ENCODE results near the gene UTY. TPM values are rescaled to one million over a fixed set of nuclear protein-coding genes. Genes with fewer than 3 reads are reported as not detected.

Gene UTY
- total RNA-seq, 3 donors from 2014 or later = 53.3 TPM; not detected in 2

DNA sequence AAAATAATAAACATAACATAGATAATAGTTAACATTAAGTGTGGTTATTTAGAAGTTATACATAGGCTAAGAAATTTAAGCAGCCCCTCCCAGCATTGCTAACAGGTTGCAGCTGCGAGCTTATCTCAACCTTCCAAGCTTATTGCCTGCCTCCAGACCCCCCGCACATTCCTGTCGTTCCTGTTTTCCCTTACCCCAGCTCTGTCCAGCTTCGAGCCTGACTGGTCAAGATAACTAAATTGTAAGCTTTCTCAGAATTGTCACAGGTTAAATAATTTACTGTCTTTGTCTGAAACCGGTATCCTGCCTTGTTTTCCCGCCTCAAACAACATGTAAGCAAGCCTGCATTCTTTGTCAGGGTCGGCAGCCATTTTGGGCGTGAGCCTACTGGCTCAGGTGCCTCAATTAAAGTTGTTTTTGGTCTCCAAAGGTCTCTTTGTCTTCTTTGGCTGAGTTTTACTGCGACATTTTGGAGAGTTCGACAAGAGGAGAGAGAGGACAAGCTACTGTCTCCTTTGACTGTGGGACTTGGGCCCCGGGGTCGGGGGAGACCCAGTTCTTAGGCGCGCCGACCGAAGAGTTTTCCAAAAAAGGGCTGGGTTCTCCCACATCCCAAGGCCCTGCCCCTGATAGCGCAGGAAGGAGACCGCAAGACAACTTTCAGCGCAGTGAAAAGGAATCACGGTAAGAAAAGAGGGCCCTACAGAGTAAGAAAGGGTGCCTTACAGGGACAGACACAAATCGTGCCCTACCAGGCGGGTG is 44.4 kb downstream of the UTY start:
- intact Hi-C loops (cut with DNase I; ENCODE audit: low total_unique reads) = no loop called here
- H3K4me1 ChIP-seq = no peaks in the 10 kb centered on the region
- H3K27me3 ChIP-seq = no peaks in the 10 kb centered on the region
- TF ChIP-seq POLR2A (IDR thresholded peaks at IDR 0.05) = no peak
- TF ChIP-seq, protein P1, sequence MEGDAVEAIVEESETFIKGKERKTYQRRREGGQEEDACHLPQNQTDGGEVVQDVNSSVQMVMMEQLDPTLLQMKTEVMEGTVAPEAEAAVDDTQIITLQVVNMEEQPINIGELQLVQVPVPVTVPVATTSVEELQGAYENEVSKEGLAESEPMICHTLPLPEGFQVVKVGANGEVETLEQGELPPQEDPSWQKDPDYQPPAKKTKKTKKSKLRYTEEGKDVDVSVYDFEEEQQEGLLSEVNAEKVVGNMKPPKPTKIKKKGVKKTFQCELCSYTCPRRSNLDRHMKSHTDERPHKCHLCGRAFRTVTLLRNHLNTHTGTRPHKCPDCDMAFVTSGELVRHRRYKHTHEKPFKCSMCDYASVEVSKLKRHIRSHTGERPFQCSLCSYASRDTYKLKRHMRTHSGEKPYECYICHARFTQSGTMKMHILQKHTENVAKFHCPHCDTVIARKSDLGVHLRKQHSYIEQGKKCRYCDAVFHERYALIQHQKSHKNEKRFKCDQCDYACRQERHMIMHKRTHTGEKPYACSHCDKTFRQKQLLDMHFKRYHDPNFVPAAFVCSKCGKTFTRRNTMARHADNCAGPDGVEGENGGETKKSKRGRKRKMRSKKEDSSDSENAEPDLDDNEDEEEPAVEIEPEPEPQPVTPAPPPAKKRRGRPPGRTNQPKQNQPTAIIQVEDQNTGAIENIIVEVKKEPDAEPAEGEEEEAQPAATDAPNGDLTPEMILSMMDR (IDR thresholded peaks at IDR 0.05) = no peak
- no peak for TF ChIP-seq POLR2AphosphoS5 (IDR thresholded peaks at IDR 0.05)
- no peak overlapping the region for H3K27ac ChIP-seq
- no peaks in the 10 kb centered on the region for H3K9me3 ChIP-seq
- DNase-seq (ENCODE audit: low spot score in 2 of 2) = no peak
- no peaks in the 10 kb centered on the region for H3K36me3 ChIP-seq
- no peak overlapping the region for H3K4me3 ChIP-seq

DNA sequence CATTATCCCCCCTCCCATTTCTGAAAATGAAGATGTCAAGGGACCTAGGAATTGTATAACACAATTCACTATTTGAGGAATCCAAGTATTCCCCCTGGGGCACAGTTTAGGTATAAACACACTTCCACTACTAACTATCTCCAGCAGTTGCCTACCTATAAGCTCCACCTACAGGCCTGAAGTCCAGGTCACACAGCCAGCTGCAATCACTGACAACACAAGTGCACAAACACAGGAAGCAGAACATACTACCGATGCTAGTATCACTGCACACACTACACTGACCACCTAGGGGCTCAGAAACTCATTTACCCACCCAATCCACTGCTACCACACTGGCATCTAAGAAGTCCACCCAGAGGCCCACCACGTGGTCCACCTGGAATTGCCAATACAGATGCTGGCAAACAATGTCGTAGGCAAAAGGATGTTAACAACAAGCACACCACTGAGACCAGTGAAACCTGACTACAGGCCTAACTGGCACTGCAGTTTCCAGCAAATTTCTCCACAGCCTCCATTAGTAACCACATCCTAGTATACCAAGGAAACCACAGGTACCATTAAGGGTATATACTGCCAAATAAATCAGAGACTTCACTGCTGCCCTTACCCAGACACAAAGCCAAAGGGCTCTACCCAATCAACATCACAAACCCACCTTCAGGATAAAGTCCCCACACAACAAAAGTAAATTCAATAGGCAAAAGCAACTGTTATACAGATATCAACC is 47.4 kb downstream of the UTY start:
- no peak overlapping the region for H3K4me3 ChIP-seq
- H3K27me3 ChIP-seq = no peaks in the 10 kb centered on the region
- H3K9me3 ChIP-seq = no peaks in the 10 kb centered on the region
- no peak overlapping the region for H3K27ac ChIP-seq
- H3K36me3 ChIP-seq = no peaks in the 10 kb centered on the region
- no peak for DNase-seq (ENCODE audit: low spot score in 2 of 2)
- H3K4me1 ChIP-seq = no peaks in the 10 kb centered on the region
- intact Hi-C loops (cut with DNase I; ENCODE audit: low total_unique reads) = no loop called here
- TF ChIP-seq POLR2AphosphoS5 (IDR thresholded peaks at IDR 0.05) (no peak), POLR2A (IDR thresholded peaks at IDR 0.05) (no peak)
- TF ChIP-seq, protein P1 (IDR thresholded peaks at IDR 0.05) = no peak

- H3K27ac ChIP-seq = no peak overlapping the region
- H3K4me3 ChIP-seq = no peak overlapping the region
- H3K4me1 ChIP-seq = no peaks in the 10 kb centered on the region
- TF ChIP-seq, protein P1 (IDR thresholded peaks at IDR 0.05) = no peak
- TF ChIP-seq POLR2A (IDR thresholded peaks at IDR 0.05) = no peak
- no peak for TF ChIP-seq POLR2AphosphoS5 (IDR thresholded peaks at IDR 0.05)
- DNase-seq (ENCODE audit: low spot score in 2 of 2) = no peak
- H3K36me3 ChIP-seq = no peaks in the 10 kb centered on the region
- no peaks in the 10 kb centered on the region for H3K9me3 ChIP-seq
- intact Hi-C loops (cut with DNase I; ENCODE audit: low total_unique reads) = no loop called here
- no peaks in the 10 kb centered on the region for H3K27me3 ChIP-seq
Observed at GRCh38 chrY:13429551-13429950, 50.3 kb downstream of the UTY start.

DNA sequence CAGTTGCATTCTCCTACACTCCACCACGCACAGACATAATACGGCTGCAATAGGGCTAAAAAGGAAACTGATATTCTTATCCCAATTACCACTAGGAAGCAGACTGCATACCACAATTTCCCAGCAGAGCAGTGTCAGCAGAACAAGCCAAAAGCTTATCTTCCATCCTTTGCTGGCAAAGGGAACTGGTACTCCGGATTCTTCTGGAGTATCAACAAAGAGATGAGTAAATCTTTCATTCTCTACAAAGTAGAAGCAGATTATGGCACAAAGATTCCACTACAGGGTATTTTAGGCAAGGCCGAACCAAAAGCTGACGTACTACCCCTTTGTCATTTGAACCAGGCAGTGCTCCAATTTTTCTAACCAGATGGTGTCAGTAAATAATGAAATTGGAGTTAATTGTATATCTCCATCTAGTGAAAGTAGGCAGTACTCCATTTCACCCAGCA is 56.5 kb downstream of the UTY start:
- DNase-seq (ENCODE audit: low spot score in 2 of 2) = no peak
- Histone ChIP-seq H3K27ac (no peak overlapping the region), H3K27me3 (no peaks in the 10 kb centered on the region), H3K9me3 (no peaks in the 10 kb centered on the region), H3K36me3 (no peaks in the 10 kb centered on the region), H3K4me1 (no peaks in the 10 kb centered on the region), H3K4me3 (no peak overlapping the region)
- intact Hi-C loops (cut with DNase I; ENCODE audit: low total_unique reads) = no loop called here
- TF ChIP-seq, protein P1 (IDR thresholded peaks at IDR 0.05) = no peak
- TF ChIP-seq POLR2AphosphoS5 (IDR thresholded peaks at IDR 0.05) (no peak), POLR2A (IDR thresholded peaks at IDR 0.05) (no peak)

All from breast epithelium (tissue), 4 donors.